SKM-1 treated with dmso at 0.1 percent for 144 hours (cell line): Measurements from ENCODE around the gene NFIC.

Source experiments
- DNase-seq: peaks from one replicate; lab custom pipeline; 2025; ENCODE audit not compliant: unreplicated experiment; lab: John Stamatoyannopoulos, UW

NFIC gene

DNA sequence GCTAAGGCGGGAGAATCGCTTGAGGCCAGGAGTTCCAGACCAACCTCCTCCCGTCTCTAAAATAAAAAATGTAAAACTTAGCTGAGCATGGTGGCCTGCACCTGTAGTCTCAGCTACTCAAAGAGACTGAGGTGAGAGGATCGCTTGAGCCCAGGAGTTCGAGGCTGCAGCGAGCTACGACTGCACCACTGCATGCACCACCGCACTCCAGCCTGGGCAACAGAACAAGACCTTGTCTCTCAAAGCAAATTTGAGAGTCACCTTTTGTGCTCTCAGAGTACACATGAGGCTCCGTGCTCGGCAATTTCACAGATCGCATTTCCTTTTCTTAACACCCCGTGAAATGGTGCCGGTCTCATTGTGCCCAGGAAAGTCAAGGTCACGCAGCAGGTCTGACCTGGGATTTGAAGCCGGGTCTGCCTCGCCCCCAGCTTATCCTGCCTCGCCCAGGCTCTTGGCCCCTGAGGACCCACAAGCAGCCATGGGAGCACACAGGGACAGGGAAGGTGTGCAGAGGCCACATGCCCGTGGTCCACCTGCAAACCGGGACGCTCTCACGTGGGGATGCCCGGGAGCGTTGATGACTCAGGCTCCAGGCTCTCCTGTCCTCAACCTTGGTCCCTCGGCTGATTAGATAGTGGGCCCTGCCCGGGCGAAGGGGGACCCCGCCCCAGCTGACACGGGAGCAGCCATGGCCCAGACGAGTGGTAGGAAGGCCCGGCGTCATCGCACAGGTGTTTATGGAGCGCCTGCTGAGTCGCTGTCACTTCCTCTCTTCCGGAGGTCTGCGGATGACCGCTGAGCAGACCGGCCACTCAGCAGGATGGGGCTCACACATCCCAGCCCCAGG lies 115.1 kb downstream of the NFIC start:
- no peak for DNase-seq

DNA sequence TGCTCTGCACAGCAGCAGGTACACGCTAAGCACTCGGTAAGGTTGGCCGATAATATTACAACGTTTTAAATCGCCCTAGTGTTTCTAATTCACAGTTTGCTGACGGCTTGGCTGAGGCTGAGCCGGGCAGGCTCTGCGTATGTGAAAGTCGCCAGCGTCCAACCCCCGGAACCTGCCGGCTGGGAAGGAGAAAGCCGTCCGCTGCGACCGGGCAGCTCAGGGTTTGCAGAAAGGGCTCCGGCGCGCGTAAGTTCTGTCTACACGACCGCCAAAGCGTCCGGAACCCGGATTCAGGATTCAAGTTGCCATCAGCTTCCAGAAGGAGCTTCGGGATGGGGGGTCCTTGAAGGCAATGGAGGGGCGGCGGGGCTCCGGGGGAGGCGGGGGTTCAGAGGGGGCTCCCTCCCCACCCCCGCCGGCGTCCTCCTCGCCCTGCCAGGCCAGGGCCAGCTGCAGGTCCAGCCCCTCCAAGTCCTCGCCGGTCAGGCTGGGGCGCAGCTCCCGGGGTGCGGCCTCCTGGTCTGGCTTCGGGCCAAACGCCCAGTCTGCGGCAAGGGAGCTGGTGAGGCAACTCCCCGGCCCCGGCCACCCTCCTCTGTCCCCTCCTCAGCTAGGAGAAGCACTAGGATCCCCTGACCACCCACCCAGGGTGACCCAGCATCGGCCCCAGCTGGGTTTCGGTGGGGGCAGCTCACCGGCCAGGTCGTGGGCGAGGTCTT lies 116.3 kb downstream of the NFIC start:
- DNase-seq, result no peak

DNA sequence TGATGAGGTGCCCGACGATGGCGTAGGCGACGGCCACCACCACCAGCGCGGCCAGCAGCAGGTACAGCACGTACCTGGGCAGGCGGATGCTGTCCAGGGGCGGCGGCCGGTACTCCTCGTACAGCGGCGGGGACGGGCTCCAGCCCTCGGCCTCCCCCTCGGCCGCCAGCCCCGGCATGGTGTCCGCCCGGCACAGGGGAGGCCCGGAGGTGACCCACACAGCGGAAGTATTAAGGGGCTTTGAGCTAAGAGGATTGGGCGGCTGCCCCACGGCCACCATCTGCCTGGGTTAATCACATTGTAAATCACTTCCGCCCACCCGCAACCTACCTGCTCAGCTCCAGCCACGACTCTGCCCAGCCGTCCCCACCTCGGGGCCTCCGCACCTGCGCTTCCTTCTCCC lies 116.8 kb downstream of the NFIC start, which contains the start of gene SMIM44:
TSS of gene SMIM44 (minus strand) at position 216 of the 403 bp plus-strand sequence. CDS start at position 178, 38 bp downstream.
- DNase-seq, result no peak

DNA sequence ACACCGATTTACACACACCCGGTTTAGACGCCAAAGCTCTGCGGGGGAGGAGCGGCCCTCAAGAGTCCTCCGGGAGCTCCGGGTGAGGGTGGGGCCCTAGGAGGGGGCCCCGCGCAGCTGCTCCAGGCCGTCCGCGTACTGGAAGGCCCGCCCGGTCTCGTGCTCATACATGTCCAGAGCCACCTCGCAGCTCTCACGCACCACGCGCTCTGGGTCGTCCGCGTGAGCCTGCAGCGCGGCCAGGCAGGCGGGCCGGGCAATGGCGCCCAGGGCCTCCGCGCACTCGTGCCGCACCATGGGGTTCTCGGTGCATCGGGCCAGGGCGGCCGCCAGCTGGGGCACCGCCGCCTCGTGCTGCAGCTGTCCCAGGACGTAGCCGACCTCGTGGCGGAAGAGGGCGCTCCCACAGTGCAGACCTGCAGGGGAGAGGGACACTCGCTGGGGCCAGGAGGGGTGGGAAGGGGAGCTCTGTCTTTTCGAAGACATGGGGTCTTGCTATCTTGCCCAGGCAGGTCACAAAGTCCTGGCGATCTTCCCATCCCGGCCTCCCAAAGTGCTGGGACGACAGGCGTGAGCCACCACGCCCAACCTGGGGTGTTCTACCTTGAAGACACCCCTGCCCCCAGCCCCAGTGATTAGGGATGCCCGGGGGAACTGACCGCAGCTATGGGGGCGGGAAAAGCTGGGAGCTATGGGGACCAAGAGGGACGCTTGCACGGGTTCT lies 125.2 kb downstream of the NFIC start:
- no peak for DNase-seq

DNA sequence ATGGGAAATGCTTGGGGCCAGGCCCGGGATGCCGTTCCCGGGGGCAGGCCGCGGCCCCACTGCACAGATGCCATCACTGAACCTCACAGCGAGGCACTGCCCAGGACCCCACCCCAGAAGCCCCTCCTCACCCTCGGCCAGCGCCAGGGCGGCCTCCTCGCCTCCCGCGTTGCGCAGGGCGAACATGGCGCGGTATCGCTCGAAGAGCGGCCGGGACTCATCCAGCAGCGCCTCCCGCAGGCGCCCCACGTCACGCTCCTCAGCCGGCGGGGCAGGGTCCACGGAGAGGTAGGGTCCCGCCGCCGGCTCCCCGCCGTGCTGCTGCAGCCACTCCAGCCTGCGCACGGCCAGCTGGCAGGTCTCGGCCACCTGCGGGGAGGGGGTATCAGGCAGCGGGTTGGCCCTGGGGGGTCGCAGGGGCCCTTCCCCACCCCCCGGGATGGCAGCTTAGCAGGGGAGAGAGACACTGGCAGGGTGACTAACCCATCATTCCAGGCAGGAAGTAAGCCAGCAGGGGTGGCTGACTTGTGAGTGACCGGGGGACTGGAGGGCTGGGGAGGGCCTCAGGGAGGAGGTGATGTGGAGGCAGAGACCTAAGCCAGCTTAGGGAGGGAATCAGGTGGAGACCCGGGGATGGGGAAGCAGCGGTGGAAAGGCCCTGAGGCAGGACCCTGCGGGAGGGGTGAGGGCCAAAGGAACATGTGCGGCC lies 125.9 kb downstream of the NFIC start:
- no peak for DNase-seq

DNA sequence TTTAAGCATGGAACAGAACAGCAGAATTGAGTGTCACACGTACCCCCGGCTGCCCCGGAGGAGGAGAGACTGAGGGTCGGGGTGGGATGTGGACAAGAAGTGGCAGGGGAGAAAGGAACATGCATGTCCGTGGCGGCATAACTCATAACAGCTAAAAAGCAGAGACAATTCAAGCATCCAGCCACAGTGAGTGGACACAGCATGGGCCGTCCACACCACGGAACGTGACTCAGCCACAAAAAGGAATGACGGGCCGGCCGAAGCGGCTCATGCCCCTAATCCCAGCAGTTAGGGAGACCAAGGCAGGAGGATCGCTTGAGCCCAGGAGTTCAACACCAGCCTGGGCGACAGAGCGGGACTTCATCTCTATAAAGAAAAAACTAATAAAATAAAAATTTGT lies 126.5 kb downstream of the NFIC start:
- no peak for DNase-seq

DNA sequence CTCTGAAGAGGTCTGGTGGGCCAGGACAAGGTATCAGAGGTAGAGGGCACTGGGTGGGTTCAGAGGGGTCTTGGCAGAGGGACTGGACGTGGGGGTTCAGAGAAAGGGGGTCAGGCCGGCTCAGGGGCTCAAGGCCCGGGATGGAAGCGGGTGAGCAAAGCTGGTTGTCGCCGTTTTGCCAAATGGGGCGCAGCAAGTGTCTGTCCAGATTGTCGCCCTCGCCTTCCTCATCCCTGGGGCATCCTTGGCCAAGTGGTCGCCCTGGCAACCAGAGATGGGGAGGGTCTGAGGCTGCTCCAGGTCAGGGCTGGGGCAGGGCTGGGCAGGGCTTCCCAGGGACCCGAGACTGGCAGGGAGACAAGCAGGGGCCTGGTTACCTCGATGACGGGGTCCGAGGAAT lies 127.3 kb downstream of the NFIC start:
- no peak for DNase-seq

DNA sequence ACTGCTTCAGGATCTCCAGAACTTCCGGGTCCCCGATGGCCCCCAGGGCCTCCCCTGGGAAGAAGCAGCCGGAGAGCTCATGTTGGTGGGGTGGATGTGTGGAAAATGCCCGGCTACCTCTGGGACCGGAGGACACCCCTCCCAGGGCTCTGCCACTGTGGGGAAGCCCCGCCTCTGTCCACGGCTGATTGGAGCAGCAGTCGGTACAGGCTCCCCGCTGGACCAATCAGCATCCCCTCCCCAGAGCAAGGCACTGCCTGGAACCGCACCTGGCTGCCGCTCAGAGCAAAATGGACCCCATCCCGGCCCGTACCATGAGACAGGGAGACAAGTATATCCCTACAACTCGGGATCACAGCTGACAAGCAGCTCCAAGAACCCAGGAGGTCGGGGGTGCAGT lies 127.7 kb downstream of the NFIC start:
- DNase-seq, result no peak

DNA sequence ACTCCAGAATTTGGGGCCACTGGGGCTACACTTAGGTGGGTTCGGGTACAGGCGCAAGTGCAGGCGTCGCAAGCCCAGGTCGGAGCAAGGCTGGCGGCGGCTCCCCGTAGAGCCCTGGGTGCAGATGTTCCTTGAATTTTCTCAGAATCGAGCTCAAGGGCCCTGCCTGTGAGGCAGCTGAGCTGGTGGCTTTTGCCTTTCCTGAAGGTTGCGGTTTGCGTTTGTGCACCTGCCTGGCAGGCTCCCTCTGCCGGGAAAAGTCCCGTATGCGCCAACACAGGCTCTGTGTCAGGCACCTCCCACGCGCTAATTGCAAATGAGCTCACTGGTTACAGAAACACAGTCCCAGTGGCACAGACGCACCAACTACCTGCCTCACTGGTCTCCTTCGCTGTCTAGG lies 128.2 kb downstream of the NFIC start:
- no peak for DNase-seq

DNA sequence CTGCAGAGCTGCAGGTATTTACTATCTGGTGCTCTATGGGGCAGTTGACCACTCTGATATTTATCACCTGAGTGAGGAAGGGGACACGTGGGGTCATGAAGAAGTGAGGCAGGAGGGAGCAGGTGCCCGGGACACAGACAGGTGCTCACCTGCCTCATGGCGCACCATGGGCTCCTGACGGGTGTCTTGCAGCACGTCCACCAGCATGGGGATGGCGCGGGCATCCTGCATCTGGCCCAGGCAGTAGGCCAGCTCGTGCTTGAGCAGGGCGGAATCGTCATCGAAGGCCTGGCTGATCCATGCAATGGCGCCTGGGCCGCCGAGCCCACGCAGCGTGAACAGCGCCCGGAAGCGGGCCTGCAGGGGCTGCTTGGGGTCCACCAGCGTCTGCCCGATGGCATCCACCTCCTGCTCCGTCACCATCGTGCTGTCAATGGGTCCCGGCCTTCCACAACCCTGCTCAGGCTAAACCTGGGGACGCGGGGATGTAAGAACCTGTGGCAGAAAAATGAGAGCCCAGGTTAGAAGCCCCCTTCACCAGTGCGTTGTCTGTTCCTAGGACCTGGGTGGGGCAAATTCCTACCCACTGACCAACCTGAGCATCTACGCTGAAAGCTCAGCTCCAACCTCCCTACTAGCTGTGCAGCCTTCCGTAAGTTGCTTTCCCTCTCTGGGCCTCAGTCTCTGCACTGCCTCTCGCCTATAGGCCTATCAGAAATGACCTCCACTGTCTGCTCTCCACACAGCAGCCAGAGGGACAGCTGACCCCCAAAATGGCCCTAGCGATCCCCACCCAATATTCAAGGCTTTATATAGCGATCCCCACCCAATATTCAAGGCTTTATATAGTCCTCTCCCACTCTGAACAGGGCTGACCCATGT lies 130.2 kb downstream of the NFIC start:
- DNase-seq, result no peak

DNA sequence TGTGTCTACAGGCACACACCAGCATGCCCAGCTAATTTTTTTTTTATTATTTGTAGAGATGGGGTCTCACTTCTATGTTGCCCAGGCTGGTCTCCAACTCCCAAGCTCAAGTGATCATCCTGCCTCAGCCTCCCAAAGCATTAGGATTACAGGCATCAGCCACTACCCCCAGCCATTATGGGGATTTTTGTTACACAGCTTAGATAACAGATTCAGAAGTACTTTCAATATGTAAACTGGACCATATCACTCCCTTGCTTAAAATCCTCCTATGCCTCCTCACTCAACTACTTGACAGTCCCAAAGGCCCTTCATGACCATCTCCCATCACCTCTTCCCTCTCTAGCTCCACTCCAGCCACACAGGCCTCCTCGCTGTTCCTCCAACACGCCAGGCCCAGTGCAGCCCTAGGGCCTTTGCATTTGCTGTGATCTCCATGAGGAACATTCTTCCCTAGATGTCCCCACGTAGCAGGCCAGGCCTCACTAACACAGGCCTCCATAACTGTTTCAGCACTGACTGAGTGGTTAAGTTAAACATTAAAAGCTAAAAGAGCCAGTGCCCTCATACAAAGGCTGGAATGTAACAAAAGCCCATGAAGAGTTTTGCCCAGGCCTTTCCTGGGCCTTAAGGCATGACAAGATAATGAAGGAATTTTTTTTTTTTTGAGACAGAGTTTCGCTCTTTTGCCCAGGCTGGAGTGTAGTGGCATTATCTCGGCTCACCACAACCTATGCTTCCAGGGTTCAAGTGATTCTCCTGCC lies 131.6 kb downstream of the NFIC start:
- DNase-seq, result no peak

DNA sequence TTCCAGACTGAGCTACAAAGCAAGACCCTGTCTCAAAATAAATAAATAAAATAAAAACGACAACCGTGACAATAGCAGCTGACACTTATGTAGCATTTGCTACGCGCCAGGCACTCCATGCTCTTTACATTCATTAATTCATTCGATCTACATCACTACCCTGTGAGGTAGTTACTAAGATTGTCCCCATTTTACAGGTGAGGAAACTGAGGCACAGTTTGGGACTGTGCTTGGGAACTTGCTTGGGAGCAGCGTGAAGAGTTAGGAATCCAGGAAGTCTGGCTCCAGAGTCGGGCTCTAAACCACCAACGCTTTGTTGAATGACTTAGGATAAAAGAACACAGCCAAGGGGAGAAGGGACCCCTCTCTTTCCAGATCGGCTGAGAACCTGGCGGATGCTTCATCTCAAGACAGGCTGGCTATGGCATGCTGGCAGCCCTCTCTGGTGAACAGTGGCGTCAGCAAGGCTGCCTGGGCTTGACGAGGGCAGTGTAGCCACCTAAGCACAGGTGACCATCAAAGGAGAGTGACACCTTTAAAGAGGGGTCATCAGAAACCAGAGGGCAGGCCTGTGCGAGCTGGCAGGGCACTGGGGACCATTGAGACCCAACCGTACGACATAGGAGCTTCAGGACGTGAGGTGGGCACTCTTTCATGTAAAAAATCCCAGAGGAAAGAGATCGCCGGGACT lies 133.5 kb downstream of the NFIC start:
- no peak for DNase-seq

DNA sequence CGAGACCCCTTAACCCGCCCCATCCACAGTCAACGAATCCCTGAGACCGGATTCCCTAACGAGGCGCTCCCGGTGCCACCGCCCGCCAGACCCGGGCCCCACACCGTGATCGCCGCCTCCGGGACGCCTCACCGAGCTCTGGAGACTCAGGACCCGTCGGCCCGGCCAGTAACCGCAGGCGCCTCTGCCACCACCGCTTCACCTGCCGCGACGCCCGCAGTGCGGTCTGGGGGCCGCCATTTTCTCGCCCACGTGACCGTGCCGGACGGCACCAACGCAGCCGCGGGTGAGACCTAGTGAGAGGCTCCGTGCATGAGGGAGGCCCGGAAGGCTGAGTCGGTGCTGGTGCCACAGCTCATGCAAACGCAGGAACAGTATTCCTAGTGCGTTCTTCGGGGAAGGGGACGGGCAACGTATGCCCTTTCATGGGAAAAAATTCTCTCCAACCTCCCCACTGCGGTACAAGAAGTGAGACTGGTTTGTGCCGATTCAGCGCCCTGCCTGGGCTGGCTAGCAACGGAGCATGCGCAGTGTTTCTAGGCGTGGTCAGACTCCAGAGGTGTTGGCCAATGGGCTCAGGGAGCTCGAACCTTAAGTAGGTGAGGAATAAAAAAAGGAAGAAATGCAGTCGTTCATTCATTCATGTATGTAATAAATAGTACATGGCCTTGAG lies 134.2 kb downstream of the NFIC start, which contains the start of gene DOHH:
TSS of gene DOHH (minus strand) at position 246 of the 673 bp plus-strand sequence. CDS start 3,860 bp downstream, outside the sequence.
- peak; percentile 98 for DNase-seq

DNA sequence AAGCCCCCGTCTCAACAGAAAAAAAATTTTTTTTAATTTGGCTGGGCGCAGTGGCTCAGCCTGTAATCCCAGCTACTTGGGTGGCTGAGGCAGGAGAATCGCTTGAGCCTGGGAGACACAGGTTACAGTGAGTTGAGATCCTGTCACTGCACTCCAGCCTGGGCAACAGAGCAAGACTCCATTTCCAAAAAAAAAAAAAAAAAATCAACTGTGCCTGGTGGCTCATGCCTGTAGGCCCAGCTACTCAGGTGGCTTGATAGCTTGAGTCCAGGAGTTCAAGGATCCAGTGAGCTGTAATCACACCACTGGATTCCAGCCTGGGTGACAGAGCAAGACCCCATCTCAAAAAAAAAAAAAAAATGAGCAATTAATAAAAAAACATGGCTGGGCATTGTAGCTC lies 135.4 kb downstream of the NFIC start:
- DNase-seq, result no peak

DNA sequence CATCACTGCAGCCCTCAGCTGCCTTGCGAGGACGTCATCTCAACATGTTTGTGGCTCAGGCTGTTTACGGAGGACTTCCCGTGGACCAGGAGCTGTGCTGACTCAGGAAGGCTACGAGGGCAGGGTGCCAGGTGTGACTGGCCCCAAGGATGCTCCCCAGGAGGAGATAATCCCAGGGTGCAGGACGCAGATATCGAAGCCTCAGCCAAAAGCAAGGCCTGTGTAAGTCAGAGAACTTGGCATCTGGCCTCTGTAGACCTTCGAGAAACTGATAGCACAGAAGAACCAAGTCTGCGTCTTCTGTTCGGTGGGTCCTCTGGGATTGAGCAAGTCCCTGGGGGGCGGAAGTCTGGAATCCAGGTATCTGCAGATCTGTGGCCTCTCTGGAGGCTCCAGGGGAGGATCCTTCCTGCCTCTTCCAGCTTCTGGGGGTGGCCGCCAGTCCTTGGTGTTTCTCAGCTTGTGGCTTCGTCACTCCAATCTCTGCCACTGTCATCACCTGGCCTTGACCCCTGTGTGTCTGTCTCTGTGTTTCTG lies 136.7 kb downstream of the NFIC start:
- DNase-seq, result no peak

DNA sequence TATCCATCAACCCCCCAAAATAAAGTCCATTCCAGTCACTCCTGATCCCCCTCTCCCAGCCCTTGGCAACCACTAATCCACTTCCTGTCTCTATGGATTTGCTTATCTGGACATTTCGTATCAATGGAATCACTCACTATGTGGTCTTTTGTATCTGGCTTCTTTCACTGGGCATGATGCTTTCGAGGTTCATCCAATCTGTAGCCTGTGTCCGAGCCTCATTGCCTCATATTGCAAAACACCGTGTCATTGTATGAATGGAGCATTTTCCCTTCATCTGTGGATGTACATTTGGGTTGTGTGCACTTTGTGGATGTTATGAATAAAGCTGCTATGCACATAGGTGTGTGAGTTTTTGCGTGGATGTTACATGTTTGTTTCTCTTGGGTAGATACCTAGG lies 138.4 kb downstream of the NFIC start:
- DNase-seq, result no peak

DNA sequence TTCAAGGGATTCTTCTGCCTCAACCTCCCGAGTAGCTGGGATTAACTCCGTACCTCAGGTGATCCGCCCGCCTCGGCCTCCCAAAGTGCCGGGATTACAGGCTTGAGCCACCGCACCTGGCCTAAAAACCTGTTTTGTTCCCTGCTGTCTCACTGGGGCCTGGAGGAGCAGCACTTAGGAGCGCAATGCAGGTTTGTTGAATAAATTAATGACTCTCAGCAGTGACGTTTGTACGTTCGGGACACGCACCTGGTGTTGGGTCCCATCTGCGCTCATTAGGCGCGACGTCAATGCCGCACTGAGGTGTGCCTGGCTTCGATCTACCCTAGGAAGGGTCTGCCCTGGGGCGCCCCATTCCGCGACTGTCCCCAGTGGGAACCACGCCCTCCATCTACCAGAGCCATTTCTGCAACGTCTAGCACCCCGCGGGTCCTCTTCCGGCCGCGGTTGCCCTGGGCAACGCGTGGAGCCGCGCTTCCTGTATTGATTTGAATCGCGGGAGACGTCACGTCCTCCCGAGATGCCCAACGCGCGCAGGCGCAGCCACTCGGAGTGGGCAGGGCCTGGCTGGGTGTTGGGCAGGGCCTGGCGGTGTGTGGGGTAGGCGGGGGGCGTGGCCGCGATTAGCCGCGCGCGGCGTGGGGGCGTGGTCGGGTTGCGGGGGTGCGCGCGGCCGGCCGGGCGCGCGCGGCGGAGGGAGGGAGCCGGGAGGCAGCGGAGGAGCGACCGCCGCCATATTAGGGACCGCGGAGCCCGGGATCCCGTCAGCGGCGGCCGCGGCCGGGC lies 139.4 kb downstream of the NFIC start, which contains the start of gene FZR1:
TSS of gene FZR1 (plus strand) at position 714 of the 786 bp plus-strand sequence. CDS start 16,679 bp downstream, outside the sequence.
- peak; percentile 95 for DNase-seq
